ENCODE data around the gene PRKN. TPM values are rescaled to one million over a fixed set of nuclear protein-coding genes. Genes with fewer than 3 reads are reported as not detected.

Gene PRKN
- total and polyA plus RNA-seq, 5 donors from 2014 or later, result 0.24 to 3.7 (median 2.5) TPM

GRCh38 chr6:161347988-161348627 lies 1379.5 kb downstream of the PRKN start:
- Mint-ChIP-seq H3K9me3 (no peaks in the 10 kb centered on the region), H3K36me3 (no peaks in the 10 kb centered on the region), H3K27me3 (no peaks in the 10 kb centered on the region), H3K4me3 (no peak overlapping the region), H3K27ac (no peak overlapping the region), H3K4me1 (no peaks in the 10 kb centered on the region)
- Histone ChIP-seq H3K9me3 (ENCODE audit: control insufficient read depth in 2 of 2, low read length in 2 of 2) (no peaks in the 10 kb centered on the region), H3K36me3 (ENCODE audit: control insufficient read depth, insufficient read depth, low read length) (no peaks in the 10 kb centered on the region), H3K27me3 (ENCODE audit: control insufficient read depth, insufficient read depth, low read length) (no peaks in the 10 kb centered on the region), H3K4me1 (ENCODE audit: control insufficient read depth, insufficient read depth, low read length, poor library complexity, severe bottlenecking) (no peaks in the 10 kb centered on the region), H3K4me3 (ENCODE audit: low read depth, low read length) (no peak overlapping the region), H3K27ac (ENCODE audit: insufficient read depth, low read length, poor library complexity, severe bottlenecking) (no peak overlapping the region)
- no peak for DNase-seq
- ATAC-seq (ENCODE audit: low read depth in 2 of 2), result no peak

GRCh38 chr6:161347125-161347524 lies 1380.4 kb downstream of the PRKN start:
- no peak overlapping the region for H3K4me3 ChIP-seq (ENCODE audit: low read depth, low read length)
- H3K4me1 ChIP-seq (ENCODE audit: control insufficient read depth, insufficient read depth, low read length, poor library complexity, severe bottlenecking), result no peaks in the 10 kb centered on the region
- H3K36me3 ChIP-seq (ENCODE audit: control insufficient read depth, insufficient read depth, low read length), result no peaks in the 10 kb centered on the region
- no peak overlapping the region for H3K27ac Mint-ChIP-seq
- no peaks in the 10 kb centered on the region for H3K9me3 ChIP-seq (ENCODE audit: control insufficient read depth in 2 of 2, low read length in 2 of 2)
- H3K9me3 Mint-ChIP-seq, result no peaks in the 10 kb centered on the region
- no peak overlapping the region for H3K4me3 Mint-ChIP-seq
- no peak for ATAC-seq (ENCODE audit: low read depth in 2 of 2)
- H3K27me3 ChIP-seq (ENCODE audit: control insufficient read depth, insufficient read depth, low read length), result no peaks in the 10 kb centered on the region
- H3K4me1 Mint-ChIP-seq, result no peaks in the 10 kb centered on the region
- no peak for DNase-seq
- H3K27ac ChIP-seq (ENCODE audit: insufficient read depth, low read length, poor library complexity, severe bottlenecking), result no peak overlapping the region
- H3K27me3 Mint-ChIP-seq, result no peaks in the 10 kb centered on the region
- H3K36me3 Mint-ChIP-seq, result no peaks in the 10 kb centered on the region

GRCh38 chr6:161346717-161347116 lies 1380.8 kb downstream of the PRKN start:
- Mint-ChIP-seq H3K27ac (no peak overlapping the region), H3K36me3 (no peaks in the 10 kb centered on the region), H3K27me3 (no peaks in the 10 kb centered on the region), H3K4me3 (no peak overlapping the region), H3K9me3 (peaks cover 0 to under 1% (median 0%) of the 10 kb centered on the region in 7 donors), H3K4me1 (no peaks in the 10 kb centered on the region)
- H3K4me3 ChIP-seq (ENCODE audit: low read depth, low read length), result no peak overlapping the region
- H3K27me3 ChIP-seq (ENCODE audit: control insufficient read depth, insufficient read depth, low read length), result no peaks in the 10 kb centered on the region
- no peaks in the 10 kb centered on the region for H3K4me1 ChIP-seq (ENCODE audit: control insufficient read depth, insufficient read depth, low read length, poor library complexity, severe bottlenecking)
- H3K36me3 ChIP-seq (ENCODE audit: control insufficient read depth, insufficient read depth, low read length), result no peaks in the 10 kb centered on the region
- no peaks in the 10 kb centered on the region for H3K9me3 ChIP-seq (ENCODE audit: control insufficient read depth in 2 of 2, low read length in 2 of 2)
- no peak for ATAC-seq (ENCODE audit: low read depth in 2 of 2)
- DNase-seq, result no peak
- H3K27ac ChIP-seq (ENCODE audit: insufficient read depth, low read length, poor library complexity, severe bottlenecking), result no peak overlapping the region

GRCh38 chr6:161344626-161345025 lies 1382.9 kb downstream of the PRKN start:
- Mint-ChIP-seq H3K36me3 (no peaks in the 10 kb centered on the region), H3K27ac (no peak overlapping the region), H3K4me3 (no peak overlapping the region), H3K4me1 (no peaks in the 10 kb centered on the region), H3K9me3 (peaks cover 0 to 2% (median 0%) of the 10 kb centered on the region in 7 donors), H3K27me3 (peaks cover 4% of the 10 kb centered on the region)
- H3K4me1 ChIP-seq (ENCODE audit: control insufficient read depth, insufficient read depth, low read length, poor library complexity, severe bottlenecking), result no peaks in the 10 kb centered on the region
- H3K4me3 ChIP-seq (ENCODE audit: low read depth, low read length), result no peak overlapping the region
- no peak overlapping the region for H3K27ac ChIP-seq (ENCODE audit: insufficient read depth, low read length, poor library complexity, severe bottlenecking)
- DNase-seq (no peak), ATAC-seq (ENCODE audit: low read depth in 2 of 2) (no peak)
- no peaks in the 10 kb centered on the region for H3K27me3 ChIP-seq (ENCODE audit: control insufficient read depth, insufficient read depth, low read length)
- H3K9me3 ChIP-seq (ENCODE audit: control insufficient read depth in 2 of 2, low read length in 2 of 2), result no peaks in the 10 kb centered on the region
- H3K36me3 ChIP-seq (ENCODE audit: control insufficient read depth, insufficient read depth, low read length), result no peaks in the 10 kb centered on the region

GRCh38 chr6:161342039-161342438 lies 1385.5 kb downstream of the PRKN start:
- Histone ChIP-seq H3K9me3 (ENCODE audit: control insufficient read depth in 2 of 2, low read length in 2 of 2) (no peaks in the 10 kb centered on the region), H3K27ac (ENCODE audit: insufficient read depth, low read length, poor library complexity, severe bottlenecking) (no peak overlapping the region), H3K4me3 (ENCODE audit: low read depth, low read length) (no peak overlapping the region), H3K4me1 (ENCODE audit: control insufficient read depth, insufficient read depth, low read length, poor library complexity, severe bottlenecking) (no peaks in the 10 kb centered on the region), H3K36me3 (ENCODE audit: control insufficient read depth, insufficient read depth, low read length) (no peaks in the 10 kb centered on the region), H3K27me3 (ENCODE audit: control insufficient read depth, insufficient read depth, low read length) (no peaks in the 10 kb centered on the region)
- no peak for ATAC-seq (ENCODE audit: low read depth in 2 of 2)
- peaks cover 0 to 5% (median 0%) of the 10 kb centered on the region in 7 donors for H3K9me3 Mint-ChIP-seq
- H3K27ac Mint-ChIP-seq, result no peak overlapping the region
- no peaks in the 10 kb centered on the region for H3K36me3 Mint-ChIP-seq
- no peak overlapping the region for H3K4me3 Mint-ChIP-seq
- DNase-seq, result no peak
- no peaks in the 10 kb centered on the region for H3K4me1 Mint-ChIP-seq
- H3K27me3 Mint-ChIP-seq, result peaks cover 4% of the 10 kb centered on the region

GRCh38 chr6:161341638-161342037 lies 1385.9 kb downstream of the PRKN start:
- H3K9me3 Mint-ChIP-seq, result peaks cover 0 to 5% (median 0%) of the 10 kb centered on the region in 7 donors
- Histone ChIP-seq H3K4me3 (ENCODE audit: low read depth, low read length) (no peak overlapping the region), H3K9me3 (ENCODE audit: control insufficient read depth in 2 of 2, low read length in 2 of 2) (no peaks in the 10 kb centered on the region), H3K4me1 (ENCODE audit: control insufficient read depth, insufficient read depth, low read length, poor library complexity, severe bottlenecking) (no peaks in the 10 kb centered on the region), H3K27ac (ENCODE audit: insufficient read depth, low read length, poor library complexity, severe bottlenecking) (no peak overlapping the region), H3K36me3 (ENCODE audit: control insufficient read depth, insufficient read depth, low read length) (no peaks in the 10 kb centered on the region), H3K27me3 (ENCODE audit: control insufficient read depth, insufficient read depth, low read length) (no peaks in the 10 kb centered on the region)
- no peak overlapping the region for H3K27ac Mint-ChIP-seq
- ATAC-seq (ENCODE audit: low read depth in 2 of 2), result no peak
- H3K36me3 Mint-ChIP-seq, result no peaks in the 10 kb centered on the region
- no peaks in the 10 kb centered on the region for H3K4me1 Mint-ChIP-seq
- no peak for DNase-seq
- H3K4me3 Mint-ChIP-seq, result no peak overlapping the region
- H3K27me3 Mint-ChIP-seq, result peaks cover 4% of the 10 kb centered on the region

- Histone ChIP-seq H3K36me3 (ENCODE audit: control insufficient read depth, insufficient read depth, low read length) (no peaks in the 10 kb centered on the region), H3K27me3 (ENCODE audit: control insufficient read depth, insufficient read depth, low read length) (no peaks in the 10 kb centered on the region), H3K4me1 (ENCODE audit: control insufficient read depth, insufficient read depth, low read length, poor library complexity, severe bottlenecking) (no peaks in the 10 kb centered on the region), H3K9me3 (ENCODE audit: control insufficient read depth in 2 of 2, low read length in 2 of 2) (no peaks in the 10 kb centered on the region), H3K27ac (ENCODE audit: insufficient read depth, low read length, poor library complexity, severe bottlenecking) (no peak overlapping the region), H3K4me3 (ENCODE audit: low read depth, low read length) (no peak overlapping the region)
- DNase-seq (no peak), ATAC-seq (ENCODE audit: low read depth in 2 of 2) (no peak)
- Mint-ChIP-seq H3K9me3 (peaks cover 0 to 5% (median 0%) of the 10 kb centered on the region in 7 donors), H3K4me1 (no peaks in the 10 kb centered on the region), H3K36me3 (no peaks in the 10 kb centered on the region), H3K27me3 (peaks cover 4% of the 10 kb centered on the region), H3K4me3 (no peak overlapping the region), H3K27ac (no peak overlapping the region)
Measured at GRCh38 chr6:161338015-161338414, 1389.6 kb downstream of the PRKN start.

GRCh38 chr6:161336479-161336878 lies 1391.1 kb downstream of the PRKN start:
- DNase-seq (no peak), ATAC-seq (ENCODE audit: low read depth in 2 of 2) (no peak)
- Histone ChIP-seq H3K4me3 (ENCODE audit: low read depth, low read length) (no peak overlapping the region), H3K36me3 (ENCODE audit: control insufficient read depth, insufficient read depth, low read length) (no peaks in the 10 kb centered on the region), H3K27me3 (ENCODE audit: control insufficient read depth, insufficient read depth, low read length) (no peaks in the 10 kb centered on the region), H3K4me1 (ENCODE audit: control insufficient read depth, insufficient read depth, low read length, poor library complexity, severe bottlenecking) (no peaks in the 10 kb centered on the region), H3K9me3 (ENCODE audit: control insufficient read depth in 2 of 2, low read length in 2 of 2) (no peaks in the 10 kb centered on the region), H3K27ac (ENCODE audit: insufficient read depth, low read length, poor library complexity, severe bottlenecking) (no peak overlapping the region)
- peaks cover 12% of the 10 kb centered on the region for H3K27me3 Mint-ChIP-seq
- H3K4me1 Mint-ChIP-seq, result no peaks in the 10 kb centered on the region
- H3K4me3 Mint-ChIP-seq, result no peak overlapping the region
- peaks cover 0 to 4% (median 0%) of the 10 kb centered on the region in 7 donors for H3K9me3 Mint-ChIP-seq
- H3K36me3 Mint-ChIP-seq, result no peaks in the 10 kb centered on the region
- H3K27ac Mint-ChIP-seq, result no peak overlapping the region
